Motor neuron (in vitro differentiated cells): ENCODE data around the gene PUS3. TPM values are rescaled to one million over a fixed set of nuclear protein-coding genes. Genes with fewer than 3 reads are reported as not detected.
A peak's percentile ranks its signal among the peaks of the same experiment; 100 is the strongest.

Experiments used
- ATAC-seq, 8 experiments: fragments of 200-7000 bp; cut with Tn5 transposase; replicated peaks in 6 of 8; 2 replicates each; pipeline ENCODE4 v1.8.0; 2021; ENCODE audit warnings: mild to moderate bottlenecking in 8 of 8, moderate library complexity in 8 of 8
- H3K27ac ChIP-seq, 2 donors: fragments of 250-450 bp; sonication (Bioruptor Pico); 2 replicates each; pipeline ENCODE4 v1.9.0; 2021; ENCODE audit warnings: antibody characterized with exemption in 2 of 2, mild to moderate bottlenecking in 2 of 2, moderate library complexity in 1 of 2
- H3K4me1 ChIP-seq, 2 donors: fragments of 250-450 bp; sonication (Bioruptor Pico); replicated peaks in 1 of 2; 2 replicates each; pipeline ENCODE4 v1.6.1; 2021; ENCODE audit warnings: antibody characterized with exemption in 2 of 2, mild to moderate bottlenecking in 2 of 2, moderate library complexity in 1 of 2
- H3K4me3 ChIP-seq, 5 donors: fragments of 250-450 bp; sonication (Bioruptor Pico); 2 replicates each; pipeline ENCODE4 v1.9.0; 2021; ENCODE audit warnings: antibody characterized with exemption in 5 of 5, mild to moderate bottlenecking in 5 of 5, moderate library complexity in 4 of 5
- WGBS, 10 experiments: fragments of 450-650 bp; shearing (Covaris generic); methylation state at CpG; one replicate each; pipeline ENCODE4 v1.0.0; 2022; 5-methylcytosine and 5-hydroxymethylcytosine counted together
- in situ Hi-C, 9 experiments: fragments of 400-800 bp; cut with MboI; loops; one replicate each; pipeline ENCODE4 v1.15.0; 2021; ENCODE audit warnings: low sequenced_read_pairs in 9 of 9, low pct_unique_long_range_greater_than_20kb in 2 of 9; ENCODE audit not compliant: unreplicated experiment in 9 of 9
- total RNA-seq, 8 experiments: library from RNA; unstranded; fragments of 300-600 nt; gene quantifications; 2 replicates each; pipeline versions ENCODE4 v1.2.3 to v1.2.4, GENCODE V29; 2022

PUS3 gene
- total RNA-seq, 8 experiments from 2014 or later: 11.9 to 24.3 (median 15.9) TPM

- in situ Hi-C loops: loop anchor here in 2 of 9 experiments (25.0 kb wide), 2 partner anchors 117 to 242 kb away; partner anchors contain the start of gene CDON (in 1 of the 2)
- peaks cover 0 to 3% of the 10 kb centered on the region in 2 donors for H3K4me1 ChIP-seq
- H3K27ac ChIP-seq: no peak overlapping the region
- H3K4me3 ChIP-seq: no peak overlapping the region
- ATAC-seq: no peak
- 50 to 100% (median 76%) methylated on average over 3 to 13 of the region's 15 CpGs; no CpG with 5 or more reads in 1 of the 10 experiments for WGBS, 10 experiments
These were observed 42.2 kb upstream of the PUS3 start for GRCh38 chr11:125945011-125945796.

GRCh38 chr11:125944350-125945010, 41.5 kb upstream of the PUS3 start:
- ATAC-seq: no peak
- Histone ChIP-seq H3K27ac (no peak overlapping the region), H3K4me3 (no peak overlapping the region), H3K4me1 (peaks cover 0 to 3% of the 10 kb centered on the region in 2 donors)
- in situ Hi-C loops: loop anchor here in 2 of 9 experiments (25.0 kb wide), 2 partner anchors 118 to 243 kb away; partner anchors contain the start of gene CDON (in 1 of the 2)
- 0 to 82% (median 74%) methylated on average over 1 to 5 of the region's 13 CpGs; no CpG with 5 or more reads in 3 of the 10 experiments for WGBS, 10 experiments

GRCh38 chr11:125943661-125944349, 40.8 kb upstream of the PUS3 start:
- H3K4me1 ChIP-seq: peaks cover 0 to 9% of the 10 kb centered on the region in 2 donors
- H3K4me3 ChIP-seq: no peak overlapping the region
- H3K27ac ChIP-seq: no peak overlapping the region
- 73 to 100% (median 89%) methylated on average over 1 to 6 of the region's 9 CpGs; no CpG with 5 or more reads in 1 of the 10 experiments for WGBS, 10 experiments
- ATAC-seq: no peak
- in situ Hi-C loops: loop anchor here in 2 of 9 experiments (25.0 kb wide), 2 partner anchors 118 to 243 kb away; partner anchors contain the start of gene CDON (in 1 of the 2)

GRCh38 chr11:125942771-125943428, 39.9 kb upstream of the PUS3 start:
- H3K27ac ChIP-seq: no peak overlapping the region
- no peak for ATAC-seq
- 61 to 100% (median 89%) methylated on average over 1 to 9 of the region's 12 CpGs; no CpG with 5 or more reads in 1 of the 10 experiments for WGBS, 10 experiments
- no peak overlapping the region for H3K4me3 ChIP-seq
- H3K4me1 ChIP-seq: peaks cover 0 to 9% of the 10 kb centered on the region in 2 donors
- in situ Hi-C loops: loop anchor here in 2 of 9 experiments (25.0 kb wide), 2 partner anchors 119 to 244 kb away; partner anchors contain the start of gene CDON (in 1 of the 2)

DNA sequence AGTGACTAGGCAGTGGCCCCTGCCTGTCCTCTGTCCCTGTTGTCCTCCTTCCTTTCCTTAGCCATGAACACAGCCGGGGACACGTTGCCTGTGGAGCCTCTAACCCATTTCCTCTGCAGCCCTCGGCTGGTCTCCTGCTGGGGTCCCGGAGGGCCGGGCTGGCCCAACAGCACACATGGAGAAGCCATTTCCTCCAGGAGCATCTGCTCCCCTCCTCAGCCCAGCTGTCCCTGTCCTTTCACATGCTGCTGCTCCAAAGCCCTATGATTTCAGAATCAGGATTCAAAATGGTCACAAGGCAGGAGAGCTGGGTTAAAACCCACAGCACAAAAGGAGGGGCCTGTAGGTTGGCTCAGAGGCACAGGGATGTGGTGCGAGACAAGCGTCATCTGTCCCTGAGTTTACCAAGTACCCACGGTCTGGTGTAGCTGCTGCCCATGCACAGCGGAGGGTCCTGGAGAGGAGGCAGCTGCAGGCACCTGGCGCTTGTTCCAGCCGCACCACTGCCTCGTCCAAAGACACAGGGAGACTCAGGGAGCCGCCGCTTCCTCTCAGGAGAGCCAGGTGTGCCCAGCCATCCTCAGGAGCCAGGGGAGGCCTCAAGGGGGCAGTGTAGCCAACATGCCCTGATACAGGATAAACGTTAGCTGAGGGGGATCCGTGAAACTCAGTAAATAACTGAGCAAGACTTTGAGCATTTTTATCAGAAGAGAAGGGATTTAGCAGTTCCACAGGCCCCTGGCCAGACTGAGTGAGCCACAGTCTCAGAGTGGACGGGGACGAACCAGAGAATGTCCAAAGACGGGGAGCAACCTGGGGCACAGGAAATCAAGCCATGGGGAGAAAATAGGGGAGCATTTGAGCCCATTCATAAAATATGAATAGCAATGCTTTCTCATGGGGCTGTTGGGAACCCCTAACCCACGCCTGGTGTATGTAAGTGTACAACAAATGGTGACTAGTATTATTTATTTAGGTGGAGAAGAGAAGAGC, 38.9 kb upstream of the PUS3 start:
- Histone ChIP-seq H3K27ac (no peak overlapping the region), H3K4me3 (no peak overlapping the region), H3K4me1 (peaks cover 0 to 9% of the 10 kb centered on the region in 2 donors)
- in situ Hi-C loops: loop anchor here in 2 of 9 experiments (25.0 kb wide), 2 partner anchors 120 to 245 kb away; partner anchors contain the start of gene CDON (in 1 of the 2)
- WGBS, 10 experiments: 0 to 52% (median 14%) methylated on average over 3 to 9 of the region's 20 CpGs; no CpG with 5 or more reads in 3 of the 10 experiments
- peak; percentile 30 to 88 (median 64) for ATAC-seq

DNA sequence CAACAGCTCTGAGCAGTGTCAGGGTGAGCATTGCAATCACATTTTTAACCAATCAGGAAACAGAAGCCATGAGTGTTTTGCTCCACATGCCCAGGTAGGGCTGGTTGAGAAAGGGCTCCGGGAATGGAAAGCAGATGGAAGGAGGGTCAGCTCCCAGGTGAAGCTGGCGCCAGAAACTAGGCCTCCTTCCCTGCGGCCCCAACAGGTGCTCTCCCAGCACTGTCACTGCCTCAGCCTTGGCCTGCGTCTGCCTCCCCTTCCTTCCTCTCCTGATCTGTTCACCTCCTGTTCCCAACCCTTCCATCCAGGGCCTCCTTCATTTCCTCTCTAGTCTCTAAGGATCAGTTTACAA, 38.2 kb upstream of the PUS3 start:
- Histone ChIP-seq H3K27ac (no peak overlapping the region), H3K4me3 (no peak overlapping the region), H3K4me1 (peaks cover 0 to 9% of the 10 kb centered on the region in 2 donors)
- no peak for ATAC-seq
- WGBS, 10 experiments: 43 to 100% (median 100%) methylated on average over 1 to 2 of the region's 4 CpGs; no CpG with 5 or more reads in 5 of the 10 experiments
- in situ Hi-C loops: loop anchor here in 2 of 9 experiments (25.0 kb wide), 2 partner anchors 121 to 246 kb away; partner anchors contain the start of gene CDON (in 1 of the 2)

GRCh38 chr11:125940145-125940544, 37.1 kb upstream of the PUS3 start:
- 80 to 100% (median 98%) methylated on average over 1 to 4 of the region's 4 CpGs; no CpG with 5 or more reads in 2 of the 10 experiments for WGBS, 10 experiments
- Histone ChIP-seq H3K27ac (no peak overlapping the region), H3K4me1 (peaks cover 0 to 9% of the 10 kb centered on the region in 2 donors), H3K4me3 (no peak overlapping the region)
- in situ Hi-C loops: loop anchor here in 2 of 9 experiments (25.0 kb wide), 2 partner anchors 122 to 247 kb away; partner anchors contain the start of gene CDON (in 1 of the 2)
- ATAC-seq: no peak

DNA sequence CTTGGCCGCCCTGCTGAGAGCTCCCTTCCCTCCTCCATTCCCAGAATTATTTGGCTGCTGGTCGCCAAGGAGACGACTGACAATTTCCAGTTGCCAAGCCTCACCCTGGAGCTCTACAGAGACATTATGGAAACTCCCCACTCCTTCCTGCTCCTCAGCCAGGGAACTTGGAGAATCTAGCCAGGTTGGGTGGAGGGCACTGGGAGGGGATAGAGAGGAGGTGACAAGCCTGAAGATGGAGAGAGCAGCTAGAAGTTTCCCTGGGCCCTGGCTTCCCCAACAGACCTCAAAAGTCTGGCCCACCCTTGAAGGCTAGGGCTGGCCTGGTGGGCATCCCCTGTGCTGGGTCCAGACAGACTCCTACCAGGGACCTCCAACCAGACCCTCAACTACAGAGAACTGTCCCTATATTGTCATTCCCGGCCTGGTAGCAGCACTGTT, 36.1 kb upstream of the PUS3 start:
- Histone ChIP-seq H3K4me1 (peaks cover 0 to 9% of the 10 kb centered on the region in 2 donors), H3K27ac (no peak overlapping the region), H3K4me3 (no peak overlapping the region)
- 0 to 75% (median 54%) methylated on average over 1 to 3 of the region's 4 CpGs; no CpG with 5 or more reads in 5 of the 10 experiments for WGBS, 10 experiments
- in situ Hi-C loops: loop anchor here in 2 of 9 experiments (25.0 kb wide), 2 partner anchors 123 to 248 kb away; partner anchors contain the start of gene CDON (in 1 of the 2)
- peak in 4 of 8 experiments; percentile 51 to 88 (median 73) for ATAC-seq

- Histone ChIP-seq H3K27ac (no peak overlapping the region), H3K4me3 (no peak overlapping the region), H3K4me1 (peaks cover 2 to 11% of the 10 kb centered on the region in 2 donors)
- WGBS, 10 experiments: 63 to 100% (median 100%) methylated on average over 1 to 3 of the region's 5 CpGs; no CpG with 5 or more reads in 5 of the 10 experiments
- in situ Hi-C loops: loop anchor here in 2 of 9 experiments (25.0 kb wide), 2 partner anchors 124 to 249 kb away; partner anchors contain the start of gene CDON (in 1 of the 2)
- no peak for ATAC-seq
These were observed 35.4 kb upstream of the PUS3 start for GRCh38 chr11:125938418-125938817.

DNA sequence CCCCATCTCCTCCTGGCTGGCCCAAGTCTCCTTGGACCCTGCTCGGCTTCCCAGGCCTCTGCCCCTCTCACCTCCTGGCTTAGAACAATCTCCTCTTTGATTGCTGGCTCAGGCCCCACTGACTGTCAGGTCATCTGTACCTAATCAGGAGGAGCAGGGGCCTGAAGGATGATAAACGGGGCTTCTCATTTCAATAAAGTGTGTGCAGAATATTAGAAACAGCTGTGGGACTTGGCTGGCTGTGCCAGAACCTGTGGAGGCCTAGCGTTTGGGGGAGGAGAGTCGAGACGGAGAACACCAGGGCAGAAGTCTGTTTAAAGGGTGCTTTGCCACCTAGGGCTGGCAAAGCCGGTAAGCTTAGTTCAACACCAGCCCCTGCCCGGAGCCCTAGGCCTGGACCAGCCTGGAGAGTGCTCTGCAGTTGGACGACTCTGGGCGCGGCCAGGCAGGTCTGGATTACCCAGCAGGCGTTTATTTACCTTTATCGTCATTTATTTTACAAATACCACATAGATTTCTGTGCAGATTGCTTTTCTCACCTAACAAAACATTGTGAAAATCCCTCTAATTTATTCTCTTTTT, 32.7 kb upstream of the PUS3 start:
- in situ Hi-C loops: loop anchor here in 2 of 9 experiments (25.0 kb wide), 2 partner anchors 127 to 252 kb away; partner anchors contain the start of gene CDON (in 1 of the 2)
- Histone ChIP-seq H3K4me1 (peaks cover 4 to 10% of the 10 kb centered on the region in 2 donors), H3K4me3 (no peak overlapping the region), H3K27ac (no peak overlapping the region)
- ATAC-seq: peak in 2 of 8 experiments; percentile 29 to 73
- WGBS, 10 experiments: 10 to 100% (median 75%) methylated on average over 1 to 11 of the region's 12 CpGs
